ENCODE results near the gene C9orf50. TPM values are rescaled to one million over a fixed set of nuclear protein-coding genes. Genes with fewer than 3 reads are reported as not detected.

Gene C9orf50
- total RNA-seq, 4 donors from 2014 or later: 0.64 TPM; not detected in 3

GRCh38 chr9:129573977-129574376 is 46.9 kb downstream of the C9orf50 start:
- no peaks in the 10 kb centered on the region for H3K9me3 ChIP-seq
- no peaks in the 10 kb centered on the region for H3K36me3 ChIP-seq
- H3K27ac ChIP-seq: no peak overlapping the region
- TF ChIP-seq, protein P1, sequence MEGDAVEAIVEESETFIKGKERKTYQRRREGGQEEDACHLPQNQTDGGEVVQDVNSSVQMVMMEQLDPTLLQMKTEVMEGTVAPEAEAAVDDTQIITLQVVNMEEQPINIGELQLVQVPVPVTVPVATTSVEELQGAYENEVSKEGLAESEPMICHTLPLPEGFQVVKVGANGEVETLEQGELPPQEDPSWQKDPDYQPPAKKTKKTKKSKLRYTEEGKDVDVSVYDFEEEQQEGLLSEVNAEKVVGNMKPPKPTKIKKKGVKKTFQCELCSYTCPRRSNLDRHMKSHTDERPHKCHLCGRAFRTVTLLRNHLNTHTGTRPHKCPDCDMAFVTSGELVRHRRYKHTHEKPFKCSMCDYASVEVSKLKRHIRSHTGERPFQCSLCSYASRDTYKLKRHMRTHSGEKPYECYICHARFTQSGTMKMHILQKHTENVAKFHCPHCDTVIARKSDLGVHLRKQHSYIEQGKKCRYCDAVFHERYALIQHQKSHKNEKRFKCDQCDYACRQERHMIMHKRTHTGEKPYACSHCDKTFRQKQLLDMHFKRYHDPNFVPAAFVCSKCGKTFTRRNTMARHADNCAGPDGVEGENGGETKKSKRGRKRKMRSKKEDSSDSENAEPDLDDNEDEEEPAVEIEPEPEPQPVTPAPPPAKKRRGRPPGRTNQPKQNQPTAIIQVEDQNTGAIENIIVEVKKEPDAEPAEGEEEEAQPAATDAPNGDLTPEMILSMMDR (IDR thresholded peaks at IDR 0.05): no peak
- no peak for TF ChIP-seq POLR2AphosphoS5 (IDR thresholded peaks at IDR 0.05)
- no peak for TF ChIP-seq POLR2A (IDR thresholded peaks at IDR 0.05)
- TF ChIP-seq EP300 (IDR thresholded peaks at IDR 0.05): no peak
- no peak overlapping the region for H3K4me3 ChIP-seq
- DNase-seq (ENCODE audit: low spot score in 2 of 2): no peak
- H3K4me1 ChIP-seq: peaks cover 25% of the 10 kb centered on the region
- WGBS: 100% methylated on average over 5 of the region's 5 CpGs
- no peaks in the 10 kb centered on the region for H3K27me3 ChIP-seq

GRCh38 chr9:129572517-129572916 is 48.4 kb downstream of the C9orf50 start:
- Histone ChIP-seq H3K27ac (no peak overlapping the region), H3K9me3 (no peaks in the 10 kb centered on the region), H3K36me3 (no peaks in the 10 kb centered on the region), H3K4me1 (peaks cover 38% of the 10 kb centered on the region), H3K27me3 (no peaks in the 10 kb centered on the region), H3K4me3 (no peak overlapping the region)
- no peak for DNase-seq (ENCODE audit: low spot score in 2 of 2)
- WGBS: 68% methylated on average over 9 of the region's 10 CpGs
- TF ChIP-seq, protein P1 (IDR thresholded peaks at IDR 0.05): no peak
- TF ChIP-seq POLR2AphosphoS5 (IDR thresholded peaks at IDR 0.05): no peak
- no peak for TF ChIP-seq EP300 (IDR thresholded peaks at IDR 0.05)
- TF ChIP-seq POLR2A (IDR thresholded peaks at IDR 0.05): no peak

- H3K9me3 ChIP-seq: no peaks in the 10 kb centered on the region
- DNase-seq (ENCODE audit: low spot score in 2 of 2): peak in 1 of 2 donors; percentile 60
- peaks cover 38% of the 10 kb centered on the region for H3K4me1 ChIP-seq
- H3K27me3 ChIP-seq: no peaks in the 10 kb centered on the region
- WGBS: 94% methylated on average over 7 of the region's 7 CpGs
- no peak for TF ChIP-seq POLR2AphosphoS5 (IDR thresholded peaks at IDR 0.05)
- TF ChIP-seq POLR2A (IDR thresholded peaks at IDR 0.05): no peak
- TF ChIP-seq, protein P1 (IDR thresholded peaks at IDR 0.05): no peak
- no peak for TF ChIP-seq EP300 (IDR thresholded peaks at IDR 0.05)
- no peak overlapping the region for H3K4me3 ChIP-seq
- no peak overlapping the region for H3K27ac ChIP-seq
- H3K36me3 ChIP-seq: no peaks in the 10 kb centered on the region
These were observed 48.9 kb downstream of the C9orf50 start for GRCh38 chr9:129572052-129572425.

- WGBS: 77% methylated on average over 12 of the region's 13 CpGs
- peaks cover 38% of the 10 kb centered on the region for H3K4me1 ChIP-seq
- no peaks in the 10 kb centered on the region for H3K36me3 ChIP-seq
- peak overlapping the region; percentile 51 for H3K27ac ChIP-seq
- peak in 1 of 2 donors; percentile 55 for DNase-seq (ENCODE audit: low spot score in 2 of 2)
- H3K9me3 ChIP-seq: no peaks in the 10 kb centered on the region
- TF ChIP-seq EP300 (IDR thresholded peaks at IDR 0.05): no peak
- TF ChIP-seq, protein P1 (IDR thresholded peaks at IDR 0.05): no peak
- no peak for TF ChIP-seq POLR2AphosphoS5 (IDR thresholded peaks at IDR 0.05)
- no peak for TF ChIP-seq POLR2A (IDR thresholded peaks at IDR 0.05)
- no peak overlapping the region for H3K4me3 ChIP-seq
- no peaks in the 10 kb centered on the region for H3K27me3 ChIP-seq
These were observed 49.4 kb downstream of the C9orf50 start for GRCh38 chr9:129571298-129572051.

DNA sequence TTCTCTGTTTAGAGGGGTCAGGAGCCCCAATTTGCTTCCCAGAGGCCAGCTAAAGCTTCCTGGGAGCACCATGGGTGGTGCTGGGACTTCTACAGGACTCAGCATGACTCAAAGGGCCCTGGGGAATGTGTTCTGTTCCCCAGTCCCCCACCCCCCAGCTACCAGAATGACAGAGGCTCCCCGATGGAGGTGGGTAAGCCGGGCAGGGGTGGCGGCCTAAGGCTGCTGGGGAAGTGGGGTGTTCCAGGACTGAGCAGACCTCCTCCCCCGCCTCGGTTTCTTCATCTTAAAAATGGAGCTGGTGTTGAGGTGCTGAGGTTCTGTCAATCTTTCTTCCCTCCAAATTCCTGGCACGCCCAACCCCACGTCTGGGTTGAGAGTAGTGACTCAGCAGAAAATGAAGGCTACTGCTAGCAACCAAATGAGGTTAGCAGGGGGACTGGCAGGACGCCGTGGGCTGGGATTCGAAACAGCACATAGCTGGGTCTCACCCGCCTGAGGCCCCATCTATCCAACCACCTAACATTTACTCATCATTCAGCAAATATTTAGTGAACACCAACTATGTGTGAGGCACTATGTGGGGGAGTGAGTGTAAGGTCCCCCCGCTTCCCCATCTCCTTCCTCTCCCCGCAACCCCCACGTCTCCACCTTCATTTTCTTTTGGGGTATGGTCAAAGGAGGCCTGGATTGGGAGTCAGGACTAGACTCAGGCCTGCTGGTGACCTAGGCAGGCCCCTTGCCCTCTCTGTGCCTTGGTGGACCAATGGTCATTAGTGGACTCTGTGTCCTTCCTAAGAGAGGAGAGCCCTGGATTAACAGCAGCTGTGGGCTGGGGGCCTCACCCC is 50.2 kb downstream of the C9orf50 start:
- Histone ChIP-seq H3K9me3 (no peaks in the 10 kb centered on the region), H3K27ac (peak overlapping the region; percentile 51), H3K4me3 (no peak overlapping the region), H3K27me3 (no peaks in the 10 kb centered on the region), H3K36me3 (no peaks in the 10 kb centered on the region), H3K4me1 (peaks cover 38% of the 10 kb centered on the region)
- WGBS: 48% methylated on average over 14 of the region's 14 CpGs
- TF ChIP-seq, protein P1 (IDR thresholded peaks at IDR 0.05): no peak
- TF ChIP-seq EP300 (IDR thresholded peaks at IDR 0.05) (no peak), POLR2AphosphoS5 (IDR thresholded peaks at IDR 0.05) (no peak), POLR2A (IDR thresholded peaks at IDR 0.05) (no peak)
- DNase-seq (ENCODE audit: low spot score in 2 of 2): peak in 1 of 2 donors; percentile 68
